K562 (cell line): ENCODE results near the gene NVL. TPM values are rescaled to one million over a fixed set of nuclear protein-coding genes. Genes with fewer than 3 reads are reported as not detected.

Experiments used
- CEBPB ChIP-seq: fragments of 450-650 bp; IDR thresholded peaks from 2 replicates; pipeline ENCODE4 v1.6.1; 2016; ENCODE audit warnings: missing genetic modification characterization, missing compliant biosample characterization
- ETV1 ChIP-seq: fragments of 450-650 bp; conservative IDR thresholded peaks from 2 replicates; pipeline ENCODE4 v1.6.1; 2016; ENCODE audit warnings: missing genetic modification characterization, control low read depth, low read depth, missing compliant biosample characterization
- NR3C1 ChIP-seq: sonication (generic); formaldehyde crosslinking; IDR thresholded peaks from 2 replicates; pipeline ENCODE4 v1.8.1; 2022; ENCODE audit warnings: missing genetic modification reagents
- SUPT5H ChIP-seq: fragments of 450-650 bp; IDR thresholded peaks from 2 replicates; pipeline ENCODE4 v1.6.1; 2016
- TSHZ1 ChIP-seq: fragments of 250-450 bp; sonication (Bioruptor Pico); IDR thresholded peaks from 2 replicates; pipeline ENCODE4 v1.4.0; 2020; ENCODE audit warnings: mild to moderate bottlenecking, moderate library complexity
- ZNF354B ChIP-seq: fragments of 250-450 bp; sonication (Bioruptor Pico); IDR thresholded peaks from 2 replicates; pipeline ENCODE4 v1.4.0; 2020
- polyA plus RNA-seq, 8 experiments: library from polyadenylated mRNA; depleted of rRNA in 4 of 8; stranded (reverse) in 5 of 8; unstranded in 3 of 8; fragments of >200 nt; fragmentation: Nextera tagmentation in 2 of 8; fragmentation: Illumina TruSeq in 1 of 8; extraction: Ambion mirVana in 2 of 8; extraction: Trizol in 1 of 8; gene quantifications; 2 replicates each; pipeline versions ENCODE4 v1.2.1 to v1.2.3, GENCODE V29; 2011 to 2014; ENCODE audit warnings: inconsistent platforms in 1 of 8, missing spikeins in 1 of 8
- total RNA-seq, 7 experiments: library from RNA; depleted of rRNA in 6 of 7; stranded (reverse); fragments of >200 nt in 6 of 7; fragmentation: Illumina TruSeq in 2 of 7; extraction: Trizol in 2 of 7; gene quantifications; 2 replicates each; pipeline versions ENCODE4 v1.2.1 to v1.2.3, GENCODE V29; 2011 to 2021; ENCODE audit warnings: low replicate concordance in 1 of 7
- TF ChIP-seq, protein P1 (sequence below): fragments of 450-650 bp; formaldehyde crosslinking; IDR thresholded peaks from 2 replicates; pipeline ENCODE4 v1.4.0; 2020; ENCODE audit warnings: mild to moderate bottlenecking, moderate library complexity
- TF ChIP-seq, protein P2 (sequence below): fragments of 450-650 bp; IDR thresholded peaks from one replicate; pipeline ENCODE4 v1.6.1; 2018; ENCODE audit warnings: mild to moderate bottlenecking, moderate library complexity; ENCODE audit not compliant: partially characterized antibody
- TF ChIP-seq, protein P3 (sequence below): fragments of 450-650 bp; IDR thresholded peaks from 2 replicates; pipeline ENCODE4 v1.6.1; 2016; ENCODE audit warnings: mild to moderate bottlenecking, moderate library complexity

Gene NVL
- total and polyA plus RNA-seq, 9 of the 15 experiments (the other 6 are each of a cell fraction or from before 2014, with no cell fraction given): 32.5 to 86.6 (median 62.9) TPM

- no peak for TF ChIP-seq SUPT5H
- TF ChIP-seq, protein P1, sequence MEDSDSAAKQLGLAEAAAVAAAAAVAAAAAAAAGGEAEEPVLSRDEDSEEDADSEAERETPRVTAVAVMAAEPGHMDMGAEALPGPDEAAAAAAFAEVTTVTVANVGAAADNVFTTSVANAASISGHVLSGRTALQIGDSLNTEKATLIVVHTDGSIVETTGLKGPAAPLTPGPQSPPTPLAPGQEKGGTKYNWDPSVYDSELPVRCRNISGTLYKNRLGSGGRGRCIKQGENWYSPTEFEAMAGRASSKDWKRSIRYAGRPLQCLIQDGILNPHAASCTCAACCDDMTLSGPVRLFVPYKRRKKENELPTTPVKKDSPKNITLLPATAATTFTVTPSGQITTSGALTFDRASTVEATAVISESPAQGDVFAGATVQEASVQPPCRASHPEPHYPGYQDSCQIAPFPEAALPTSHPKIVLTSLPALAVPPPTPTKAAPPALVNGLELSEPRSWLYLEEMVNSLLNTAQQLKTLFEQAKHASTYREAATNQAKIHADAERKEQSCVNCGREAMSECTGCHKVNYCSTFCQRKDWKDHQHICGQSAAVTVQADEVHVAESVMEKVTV (CRISPR knock-in tag): peak; percentile 81
- TF ChIP-seq ZNF354B: no peak
- peak; percentile 79 for TF ChIP-seq CEBPB
- TF ChIP-seq, protein P2, sequence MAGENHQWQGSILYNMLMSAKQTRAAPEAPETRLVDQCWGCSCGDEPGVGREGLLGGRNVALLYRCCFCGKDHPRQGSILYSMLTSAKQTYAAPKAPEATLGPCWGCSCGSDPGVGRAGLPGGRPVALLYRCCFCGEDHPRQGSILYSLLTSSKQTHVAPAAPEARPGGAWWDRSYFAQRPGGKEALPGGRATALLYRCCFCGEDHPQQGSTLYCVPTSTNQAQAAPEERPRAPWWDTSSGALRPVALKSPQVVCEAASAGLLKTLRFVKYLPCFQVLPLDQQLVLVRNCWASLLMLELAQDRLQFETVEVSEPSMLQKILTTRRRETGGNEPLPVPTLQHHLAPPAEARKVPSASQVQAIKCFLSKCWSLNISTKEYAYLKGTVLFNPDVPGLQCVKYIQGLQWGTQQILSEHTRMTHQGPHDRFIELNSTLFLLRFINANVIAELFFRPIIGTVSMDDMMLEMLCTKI: no peak
- TF ChIP-seq ETV1 (tag): 0 out of 2 replicates have a peak, but pooled peaks have one; percentile 20
- TF ChIP-seq, protein P3, sequence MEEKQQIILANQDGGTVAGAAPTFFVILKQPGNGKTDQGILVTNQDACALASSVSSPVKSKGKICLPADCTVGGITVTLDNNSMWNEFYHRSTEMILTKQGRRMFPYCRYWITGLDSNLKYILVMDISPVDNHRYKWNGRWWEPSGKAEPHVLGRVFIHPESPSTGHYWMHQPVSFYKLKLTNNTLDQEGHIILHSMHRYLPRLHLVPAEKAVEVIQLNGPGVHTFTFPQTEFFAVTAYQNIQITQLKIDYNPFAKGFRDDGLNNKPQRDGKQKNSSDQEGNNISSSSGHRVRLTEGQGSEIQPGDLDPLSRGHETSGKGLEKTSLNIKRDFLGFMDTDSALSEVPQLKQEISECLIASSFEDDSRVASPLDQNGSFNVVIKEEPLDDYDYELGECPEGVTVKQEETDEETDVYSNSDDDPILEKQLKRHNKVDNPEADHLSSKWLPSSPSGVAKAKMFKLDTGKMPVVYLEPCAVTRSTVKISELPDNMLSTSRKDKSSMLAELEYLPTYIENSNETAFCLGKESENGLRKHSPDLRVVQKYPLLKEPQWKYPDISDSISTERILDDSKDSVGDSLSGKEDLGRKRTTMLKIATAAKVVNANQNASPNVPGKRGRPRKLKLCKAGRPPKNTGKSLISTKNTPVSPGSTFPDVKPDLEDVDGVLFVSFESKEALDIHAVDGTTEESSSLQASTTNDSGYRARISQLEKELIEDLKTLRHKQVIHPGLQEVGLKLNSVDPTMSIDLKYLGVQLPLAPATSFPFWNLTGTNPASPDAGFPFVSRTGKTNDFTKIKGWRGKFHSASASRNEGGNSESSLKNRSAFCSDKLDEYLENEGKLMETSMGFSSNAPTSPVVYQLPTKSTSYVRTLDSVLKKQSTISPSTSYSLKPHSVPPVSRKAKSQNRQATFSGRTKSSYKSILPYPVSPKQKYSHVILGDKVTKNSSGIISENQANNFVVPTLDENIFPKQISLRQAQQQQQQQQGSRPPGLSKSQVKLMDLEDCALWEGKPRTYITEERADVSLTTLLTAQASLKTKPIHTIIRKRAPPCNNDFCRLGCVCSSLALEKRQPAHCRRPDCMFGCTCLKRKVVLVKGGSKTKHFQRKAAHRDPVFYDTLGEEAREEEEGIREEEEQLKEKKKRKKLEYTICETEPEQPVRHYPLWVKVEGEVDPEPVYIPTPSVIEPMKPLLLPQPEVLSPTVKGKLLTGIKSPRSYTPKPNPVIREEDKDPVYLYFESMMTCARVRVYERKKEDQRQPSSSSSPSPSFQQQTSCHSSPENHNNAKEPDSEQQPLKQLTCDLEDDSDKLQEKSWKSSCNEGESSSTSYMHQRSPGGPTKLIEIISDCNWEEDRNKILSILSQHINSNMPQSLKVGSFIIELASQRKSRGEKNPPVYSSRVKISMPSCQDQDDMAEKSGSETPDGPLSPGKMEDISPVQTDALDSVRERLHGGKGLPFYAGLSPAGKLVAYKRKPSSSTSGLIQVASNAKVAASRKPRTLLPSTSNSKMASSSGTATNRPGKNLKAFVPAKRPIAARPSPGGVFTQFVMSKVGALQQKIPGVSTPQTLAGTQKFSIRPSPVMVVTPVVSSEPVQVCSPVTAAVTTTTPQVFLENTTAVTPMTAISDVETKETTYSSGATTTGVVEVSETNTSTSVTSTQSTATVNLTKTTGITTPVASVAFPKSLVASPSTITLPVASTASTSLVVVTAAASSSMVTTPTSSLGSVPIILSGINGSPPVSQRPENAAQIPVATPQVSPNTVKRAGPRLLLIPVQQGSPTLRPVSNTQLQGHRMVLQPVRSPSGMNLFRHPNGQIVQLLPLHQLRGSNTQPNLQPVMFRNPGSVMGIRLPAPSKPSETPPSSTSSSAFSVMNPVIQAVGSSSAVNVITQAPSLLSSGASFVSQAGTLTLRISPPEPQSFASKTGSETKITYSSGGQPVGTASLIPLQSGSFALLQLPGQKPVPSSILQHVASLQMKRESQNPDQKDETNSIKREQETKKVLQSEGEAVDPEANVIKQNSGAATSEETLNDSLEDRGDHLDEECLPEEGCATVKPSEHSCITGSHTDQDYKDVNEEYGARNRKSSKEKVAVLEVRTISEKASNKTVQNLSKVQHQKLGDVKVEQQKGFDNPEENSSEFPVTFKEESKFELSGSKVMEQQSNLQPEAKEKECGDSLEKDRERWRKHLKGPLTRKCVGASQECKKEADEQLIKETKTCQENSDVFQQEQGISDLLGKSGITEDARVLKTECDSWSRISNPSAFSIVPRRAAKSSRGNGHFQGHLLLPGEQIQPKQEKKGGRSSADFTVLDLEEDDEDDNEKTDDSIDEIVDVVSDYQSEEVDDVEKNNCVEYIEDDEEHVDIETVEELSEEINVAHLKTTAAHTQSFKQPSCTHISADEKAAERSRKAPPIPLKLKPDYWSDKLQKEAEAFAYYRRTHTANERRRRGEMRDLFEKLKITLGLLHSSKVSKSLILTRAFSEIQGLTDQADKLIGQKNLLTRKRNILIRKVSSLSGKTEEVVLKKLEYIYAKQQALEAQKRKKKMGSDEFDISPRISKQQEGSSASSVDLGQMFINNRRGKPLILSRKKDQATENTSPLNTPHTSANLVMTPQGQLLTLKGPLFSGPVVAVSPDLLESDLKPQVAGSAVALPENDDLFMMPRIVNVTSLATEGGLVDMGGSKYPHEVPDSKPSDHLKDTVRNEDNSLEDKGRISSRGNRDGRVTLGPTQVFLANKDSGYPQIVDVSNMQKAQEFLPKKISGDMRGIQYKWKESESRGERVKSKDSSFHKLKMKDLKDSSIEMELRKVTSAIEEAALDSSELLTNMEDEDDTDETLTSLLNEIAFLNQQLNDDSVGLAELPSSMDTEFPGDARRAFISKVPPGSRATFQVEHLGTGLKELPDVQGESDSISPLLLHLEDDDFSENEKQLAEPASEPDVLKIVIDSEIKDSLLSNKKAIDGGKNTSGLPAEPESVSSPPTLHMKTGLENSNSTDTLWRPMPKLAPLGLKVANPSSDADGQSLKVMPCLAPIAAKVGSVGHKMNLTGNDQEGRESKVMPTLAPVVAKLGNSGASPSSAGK: no peak; the same call in 1 of the 2 replicates
- no peak for TF ChIP-seq NR3C1
- TF ChIP-seq TSHZ1 (CRISPR knock-in tag): no peak
These were observed 3.4 kb upstream of the NVL start (continued) for GRCh38 chr1:224333309-224333926.
